HG03066 (cell line): ENCODE results near the gene PLCG2.
"Not testable (repeated sequence)": the region's sequence is repeated elsewhere in the genome, so short reads cannot be mapped to it uniquely, and the experiment has no call there.

ENCODE experiments used
- ATAC-seq: cut with Tn5 transposase; IDR thresholded peaks from one replicate; pipeline ENCODE4 v1.9.1; 2021; ENCODE audit warnings: low read depth; ENCODE audit not compliant: unreplicated experiment

Gene PLCG2

GRCh38 chr16:81752876-81753227, 26.2 kb upstream of the PLCG2 start:
- no peak for ATAC-seq

GRCh38 chr16:81754858-81755257, 24.2 kb upstream of the PLCG2 start:
- no peak for ATAC-seq

DNA sequence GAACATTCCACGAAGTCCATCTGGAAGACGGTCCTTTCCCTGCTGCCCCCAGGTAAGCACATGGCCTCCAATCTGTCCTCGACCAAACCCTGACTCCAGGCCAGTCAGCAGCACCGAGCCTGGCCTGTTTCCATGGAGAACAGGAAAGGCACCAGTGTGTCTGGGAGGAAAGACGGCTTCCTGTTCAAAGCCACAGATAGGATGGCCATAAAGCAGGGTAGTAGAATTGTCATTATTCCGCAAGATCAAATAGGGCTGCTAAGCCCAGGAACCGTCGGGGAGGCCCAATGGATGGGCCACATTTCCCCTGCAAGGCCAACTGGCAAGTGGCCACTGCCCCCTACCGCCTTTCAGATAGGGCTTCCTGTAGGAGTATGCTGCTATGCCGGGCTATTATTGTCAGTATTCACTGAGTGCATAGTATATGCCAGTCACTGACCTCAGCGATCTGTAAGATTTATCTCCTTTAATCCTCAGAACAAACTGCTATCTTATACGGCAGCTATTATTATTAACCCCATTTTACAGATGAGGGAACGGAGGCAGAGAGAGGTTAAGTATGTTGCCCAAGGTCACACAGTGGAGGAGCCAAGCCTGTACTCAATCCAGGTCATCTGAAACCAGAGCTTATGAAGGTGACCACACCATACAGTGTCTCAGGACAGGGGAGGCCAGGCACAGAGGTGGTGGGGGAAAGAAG, 23.0 kb upstream of the PLCG2 start:
- ATAC-seq, result no peak

GRCh38 chr16:81756615-81757356, 22.3 kb upstream of the PLCG2 start:
- no peak for ATAC-seq

GRCh38 chr16:81758376-81758775, 20.7 kb upstream of the PLCG2 start:
- no peak for ATAC-seq

DNA sequence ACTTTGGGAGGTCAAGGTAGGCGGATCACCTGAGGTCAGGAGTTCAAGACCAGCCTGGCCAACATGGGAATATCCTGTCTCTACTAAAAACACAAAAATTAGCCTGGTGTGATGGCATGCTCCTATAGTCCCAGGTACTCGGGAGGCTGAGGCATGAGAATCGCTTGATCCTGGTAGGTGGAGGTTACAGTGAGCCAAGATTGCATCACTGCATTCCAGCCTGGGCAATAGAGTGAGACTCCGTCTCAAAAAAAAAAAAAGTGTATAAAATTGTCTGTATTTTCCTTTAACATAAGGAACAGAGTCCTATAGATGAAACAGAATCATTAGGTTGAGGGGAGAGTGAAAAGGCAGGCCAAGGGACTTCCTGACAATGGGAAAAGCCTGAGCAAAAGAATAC, 16.8 kb upstream of the PLCG2 start:
- not testable (repeated sequence) for ATAC-seq

GRCh38 chr16:81765111-81765919, 13.8 kb upstream of the PLCG2 start:
- ATAC-seq, result no peak

DNA sequence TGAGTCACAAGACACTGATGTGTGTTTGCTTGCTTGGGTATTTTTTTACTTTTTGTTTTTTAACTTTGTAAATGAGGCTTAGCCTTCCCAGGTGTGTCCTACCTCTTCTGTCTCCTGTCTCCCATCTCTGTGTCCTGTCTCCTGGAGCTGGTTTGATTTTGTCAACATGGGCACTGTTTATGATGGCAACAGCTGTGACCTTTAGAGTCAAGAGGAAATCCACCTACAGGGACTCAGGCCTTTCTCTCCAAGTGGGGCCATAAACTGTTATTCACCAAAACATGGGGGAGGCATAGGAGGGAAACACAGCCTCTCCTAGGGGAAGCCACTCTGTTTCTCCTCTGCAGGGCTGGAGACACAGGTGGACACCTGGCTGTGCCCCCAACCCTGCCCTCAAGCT, 13.1 kb upstream of the PLCG2 start:
- no peak for ATAC-seq

GRCh38 chr16:81767987-81768592, 11.0 kb upstream of the PLCG2 start:
- ATAC-seq, result no peak

- no peak for ATAC-seq
Observed at GRCh38 chr16:81770008-81770407, 9.1 kb upstream of the PLCG2 start.

DNA sequence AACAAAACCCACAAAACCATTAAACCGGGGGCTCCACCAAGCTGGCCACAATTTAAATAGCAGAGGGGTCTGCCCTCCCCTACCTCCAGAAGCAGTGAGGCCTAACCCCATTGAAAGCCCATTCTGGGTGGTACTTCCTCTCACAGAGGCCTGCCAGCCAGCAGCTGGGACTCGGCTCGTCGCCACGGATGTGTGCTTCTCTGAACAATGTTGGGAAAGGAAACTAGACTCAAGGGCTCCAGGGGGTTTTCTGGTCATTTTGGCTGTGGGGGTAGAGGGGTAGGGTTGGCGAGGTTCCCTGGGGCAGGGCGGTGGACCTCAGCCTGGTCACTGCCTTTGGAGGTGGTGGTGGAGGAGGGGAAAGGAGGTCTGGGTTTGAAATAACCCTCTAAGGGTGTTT, 4.7 kb upstream of the PLCG2 start:
- ATAC-seq, result no peak

- ATAC-seq, result no peak
Observed at GRCh38 chr16:81775570-81775969, 3.5 kb upstream of the PLCG2 start.

GRCh38 chr16:81778231-81778630, 860 bp upstream of the PLCG2 start:
- ATAC-seq, result no peak

DNA sequence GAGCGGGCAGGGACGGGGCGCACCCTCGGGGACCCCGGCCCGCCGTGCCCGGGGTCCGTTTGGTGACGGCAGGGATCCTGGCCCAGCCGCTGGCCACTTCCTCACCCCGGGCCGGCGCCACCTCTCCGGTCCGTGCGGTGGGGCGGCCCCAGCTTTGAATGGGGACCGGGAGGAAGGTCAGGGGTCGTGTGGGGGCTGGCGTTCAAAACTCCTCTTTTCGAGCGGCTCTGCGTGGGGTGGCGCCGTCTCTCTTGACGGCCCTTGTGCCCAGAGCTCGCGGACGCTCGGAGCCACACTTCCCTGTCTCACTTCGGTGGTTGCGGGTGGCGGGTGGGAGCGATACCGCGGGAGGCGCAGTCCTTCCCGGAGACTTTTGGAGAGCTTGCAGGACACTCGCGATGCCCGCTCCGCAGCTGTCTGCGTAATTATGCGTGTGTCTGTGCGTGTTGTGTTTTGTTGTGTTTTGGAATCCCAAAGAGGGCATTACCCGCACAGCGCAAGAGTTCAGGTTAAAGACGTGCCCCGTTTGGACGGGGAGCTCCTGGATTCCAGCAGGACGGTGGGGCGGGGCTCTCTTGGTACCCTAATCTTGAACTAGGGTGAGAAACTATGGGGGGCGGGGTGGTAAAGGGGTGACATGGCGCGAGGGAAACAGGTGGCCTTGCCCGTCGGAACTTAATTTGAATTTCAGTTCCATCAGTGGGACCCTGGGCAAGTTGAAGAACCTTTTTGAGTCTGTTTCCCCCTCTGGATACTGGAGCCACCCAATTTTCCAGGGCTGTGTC, 637 bp downstream of the PLCG2 start:
- ATAC-seq, result no peak

GRCh38 chr16:81780350-81780749, 1.3 kb downstream of the PLCG2 start:
- ATAC-seq, result no peak

DNA sequence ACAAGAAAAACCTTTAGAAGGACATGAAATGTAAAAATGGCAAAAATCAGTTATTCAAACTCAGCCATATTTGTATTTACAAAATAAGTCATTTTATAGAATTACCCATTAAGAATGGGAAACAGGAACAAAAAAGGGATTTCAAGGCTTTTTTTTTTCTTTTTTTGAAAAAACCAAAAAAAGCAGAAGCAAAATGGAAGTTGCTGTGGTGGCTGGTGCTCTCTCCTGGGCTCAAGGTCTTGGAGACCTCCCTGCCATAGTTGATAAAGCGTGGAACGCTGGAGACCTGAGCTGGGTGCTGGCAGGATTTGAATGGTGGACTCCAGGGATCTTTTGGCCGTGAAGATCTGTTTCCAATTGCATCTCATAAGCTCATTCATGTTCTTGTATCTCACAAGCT, 3.1 kb downstream of the PLCG2 start:
- ATAC-seq, result no peak

DNA sequence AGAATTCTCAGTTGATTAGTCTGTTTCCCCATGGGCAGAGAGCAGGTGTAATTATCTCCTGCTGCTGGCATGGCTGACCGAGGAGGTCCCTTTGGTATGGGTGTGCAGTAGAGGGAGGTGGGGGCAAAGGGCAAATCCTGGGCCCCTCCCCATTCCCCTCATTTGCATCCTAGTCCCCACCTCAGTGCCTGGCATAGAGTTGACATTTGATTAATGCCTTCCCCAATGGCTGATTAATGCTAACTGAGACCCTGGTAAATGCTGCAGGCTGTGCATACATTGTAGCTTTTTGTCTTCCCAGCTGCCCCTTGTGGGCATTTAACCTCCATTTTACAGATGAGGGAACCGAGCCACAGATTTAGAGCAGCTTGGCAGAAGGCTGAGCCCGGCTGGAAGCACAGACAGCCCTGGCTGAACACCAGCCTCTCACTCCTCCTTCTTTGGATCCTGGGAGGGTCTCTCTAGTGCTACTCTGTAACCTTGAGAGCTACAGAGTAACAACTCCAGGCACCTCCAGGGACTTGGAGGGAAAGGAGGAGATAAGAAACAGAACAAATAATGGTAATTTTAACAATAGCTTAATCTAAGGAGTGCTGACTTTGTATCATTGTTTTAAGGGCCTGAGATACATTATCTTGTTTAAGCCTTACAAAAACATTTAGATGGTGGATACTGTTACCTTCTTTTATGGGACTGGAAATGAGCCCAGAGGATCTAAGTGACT, 5.1 kb downstream of the PLCG2 start:
- no peak for ATAC-seq

DNA sequence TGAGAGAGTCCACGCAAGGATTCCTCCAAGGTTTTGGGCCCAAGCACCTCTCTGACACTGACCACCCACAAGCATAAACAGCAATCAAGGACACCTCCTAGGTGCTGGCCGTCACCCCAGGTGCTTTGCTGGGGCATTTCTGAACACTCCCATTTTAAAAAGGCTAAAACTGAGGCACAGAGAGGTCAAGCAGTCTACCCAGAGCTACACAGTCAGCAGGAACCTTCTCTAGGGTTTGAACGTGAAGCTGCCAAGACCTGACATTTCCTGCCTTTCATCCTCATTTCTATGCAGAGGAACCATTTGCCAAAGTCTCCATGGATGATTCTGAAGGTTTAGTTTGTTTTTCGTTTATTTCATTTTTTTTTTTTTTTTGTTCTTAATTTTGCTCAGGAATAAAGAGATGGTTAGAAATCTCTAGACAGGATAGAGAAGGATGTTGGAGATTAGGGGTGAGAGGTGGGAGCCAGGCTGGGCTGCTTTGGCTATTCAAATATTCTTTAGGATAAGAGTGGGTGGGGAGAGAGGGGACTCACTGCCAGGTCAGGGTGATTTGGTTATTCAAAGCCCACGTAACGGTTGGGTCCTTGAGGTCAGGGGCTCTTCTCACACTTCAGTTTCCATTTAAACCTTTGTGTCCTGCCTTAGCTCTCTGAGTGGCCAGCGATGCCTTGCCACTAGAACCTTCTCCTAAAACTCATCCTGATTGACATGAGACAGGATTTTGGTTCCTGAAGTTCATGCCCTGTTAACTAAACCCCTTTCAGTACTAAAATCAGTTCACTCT, 6.2 kb downstream of the PLCG2 start:
- ATAC-seq, result no peak

DNA sequence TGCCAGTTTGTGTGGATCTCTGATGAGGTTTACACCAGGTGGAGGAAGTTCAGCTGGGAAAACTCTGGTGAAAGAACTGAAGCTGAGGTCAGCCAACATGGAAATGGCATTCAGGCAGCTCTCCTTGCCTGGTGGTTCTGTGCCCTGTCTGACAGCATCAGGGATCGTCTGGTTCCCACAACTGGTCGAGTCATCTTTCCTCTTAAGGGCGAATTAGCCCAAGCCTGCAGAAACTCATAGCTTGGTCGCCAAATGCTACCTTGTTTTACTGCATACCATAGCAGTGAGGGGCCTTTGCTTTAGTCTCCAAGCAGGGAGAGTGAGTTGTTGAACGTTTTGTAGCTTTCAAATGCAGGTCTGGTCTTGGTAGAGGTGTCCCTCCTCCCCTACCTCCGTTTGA, 7.2 kb downstream of the PLCG2 start:
- ATAC-seq, result no peak
